Thyroid gland (tissue), 4 donors: ENCODE results near the gene EIF4B.
"Not testable (repeated sequence)": the region's sequence is repeated elsewhere in the genome, so short reads cannot be mapped to it uniquely, and the experiment has no call there.

Experiments
- CTCF ChIP-seq, 6 experiments: fragments of 200-600 bp in 3 of 6; fragments of 450-650 bp in 3 of 6; sonication (generic) in 3 of 6; IDR thresholded peaks; one replicate each; pipeline ENCODE4 v1.5.1; 2016 to 2019; ENCODE audit warnings: antibody characterized with exemption in 6 of 6, mild to moderate bottlenecking in 2 of 6, inconsistent platforms in 1 of 6, moderate library complexity in 1 of 6
- POLR2A ChIP-seq, 2 donors: fragments of 450-650 bp; IDR thresholded peaks; one replicate each; pipeline ENCODE4 v1.6.1; 2017; ENCODE audit warnings: antibody characterized with exemption in 2 of 2, mild to moderate bottlenecking in 2 of 2, moderate library complexity in 1 of 2

GRCh38 chr12:53008760-53009159 lies 2.5 kb downstream of the EIF4B start:
- not testable (repeated sequence) for TF ChIP-seq CTCF, POLR2A (IDR thresholded peaks at IDR 0.05)
